ENCODE measurements around the gene KRT40. TPM values are rescaled to one million over a fixed set of nuclear protein-coding genes. Genes with fewer than 3 reads are reported as not detected.
"Not testable (repeated sequence)": the region's sequence is repeated elsewhere in the genome, so short reads cannot be mapped to it uniquely, and the experiment has no call there.

Gene KRT40
- total RNA-seq (2014; rRNA removed): not detected in 2 replicates
- 0.02 TPM for polyA plus RNA-seq (2012)

DNA sequence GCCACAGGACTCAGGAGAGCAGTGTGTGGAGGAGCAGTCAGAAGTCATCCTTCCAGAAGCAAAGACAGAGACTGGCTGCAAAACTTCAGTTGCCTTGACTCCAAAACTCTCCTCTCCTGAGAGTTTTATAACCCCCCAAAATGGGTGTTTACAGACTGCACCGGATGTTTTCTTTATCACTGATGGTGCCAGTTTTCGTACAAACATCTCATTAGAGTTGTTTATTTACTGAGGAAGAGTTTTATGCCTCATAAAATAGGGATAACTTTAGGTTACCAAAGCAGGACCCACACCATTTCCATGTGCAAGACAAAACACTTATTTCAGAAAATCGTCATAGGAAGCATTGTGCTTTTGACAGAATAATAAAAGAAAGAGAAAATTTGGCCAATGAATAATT is at the start of gene KRT40:
Gene KRT40 (minus strand): TSS at position 101 of the 400 bp plus-strand sequence. CDS start 53 bp downstream, at position 48.
- DNase-seq (ENCODE audit: low read depth): no peak

DNA sequence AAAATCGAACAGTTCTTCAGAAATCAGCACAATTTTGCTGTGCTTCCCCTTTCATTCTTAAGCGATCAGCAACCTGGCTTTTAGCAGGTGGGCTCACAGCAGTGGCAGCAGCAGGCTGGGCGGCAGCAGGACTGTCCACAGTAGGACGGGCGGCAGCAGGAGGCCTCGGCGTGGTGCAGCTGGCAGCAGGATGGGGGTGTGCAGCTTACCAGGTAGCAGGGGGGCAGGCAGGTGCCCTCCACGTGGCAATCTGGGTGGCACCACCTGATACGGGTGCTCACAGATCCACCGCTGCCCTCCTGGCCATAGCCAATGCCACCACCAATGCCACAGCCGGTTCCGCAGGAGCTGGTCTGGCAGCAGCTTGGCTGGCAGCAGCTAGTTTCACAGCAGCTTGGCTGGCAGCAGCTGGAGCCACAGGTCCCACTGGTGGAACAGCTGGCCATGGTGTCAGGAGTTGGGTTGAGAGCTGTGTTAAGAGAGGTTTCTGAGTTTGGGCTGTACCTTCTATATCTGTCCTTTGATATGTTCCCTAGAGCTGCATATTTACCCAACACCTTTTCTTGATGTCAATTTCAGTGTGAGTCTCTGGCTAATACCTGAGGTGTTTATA is 45.6 kb upstream of the KRT40 start, which contains the start of gene KRTAP1-4:
Gene KRTAP1-4 (minus strand): TSS at position 563 of the 613 bp plus-strand sequence. CDS start 117 bp downstream, at position 446.
- DNase-seq (ENCODE audit: low read depth): no peak

DNA sequence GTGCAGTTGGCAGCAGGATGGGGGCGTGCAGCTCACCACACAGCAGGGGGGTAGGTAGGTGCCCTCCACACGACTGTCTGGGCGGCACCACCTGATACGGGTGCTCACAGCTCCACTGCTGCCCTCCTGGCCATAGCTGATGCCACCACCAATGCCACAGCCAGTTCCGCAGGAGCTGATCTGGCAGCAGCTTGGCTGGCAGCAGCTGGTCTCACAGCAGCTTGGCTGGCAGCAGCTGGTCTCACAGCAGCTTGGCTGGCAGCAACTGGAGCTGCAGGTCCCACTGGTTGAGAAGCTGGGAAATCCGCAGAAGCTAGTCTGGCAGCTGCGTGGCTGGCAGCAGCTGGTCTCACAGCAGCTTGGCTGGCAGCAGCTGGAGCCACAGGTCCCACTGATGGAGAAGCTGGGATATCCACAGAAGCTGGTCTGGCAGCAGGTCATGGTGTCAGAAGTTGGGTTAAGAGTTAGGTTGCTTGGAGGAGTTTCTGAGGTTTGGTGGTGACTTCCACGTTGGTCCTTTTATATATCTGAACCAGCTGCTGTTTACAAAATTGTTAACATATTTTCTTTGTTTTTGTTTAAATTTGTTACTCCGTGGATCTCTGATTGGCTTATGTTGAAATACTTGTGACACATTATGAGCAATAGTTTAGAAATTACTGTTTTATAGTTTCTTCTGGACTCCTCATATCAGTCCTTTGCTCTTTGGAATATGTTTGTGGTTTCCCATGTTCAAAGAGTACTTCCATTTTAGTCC is 42.8 kb upstream of the KRT40 start, which contains the start of gene KRTAP1-5:
Gene KRTAP1-5 (minus strand): TSS at position 494 of the 757 bp plus-strand sequence. CDS start 53 bp downstream, at position 441.
- peak; percentile 98 for DNase-seq (ENCODE audit: low read depth)

DNA sequence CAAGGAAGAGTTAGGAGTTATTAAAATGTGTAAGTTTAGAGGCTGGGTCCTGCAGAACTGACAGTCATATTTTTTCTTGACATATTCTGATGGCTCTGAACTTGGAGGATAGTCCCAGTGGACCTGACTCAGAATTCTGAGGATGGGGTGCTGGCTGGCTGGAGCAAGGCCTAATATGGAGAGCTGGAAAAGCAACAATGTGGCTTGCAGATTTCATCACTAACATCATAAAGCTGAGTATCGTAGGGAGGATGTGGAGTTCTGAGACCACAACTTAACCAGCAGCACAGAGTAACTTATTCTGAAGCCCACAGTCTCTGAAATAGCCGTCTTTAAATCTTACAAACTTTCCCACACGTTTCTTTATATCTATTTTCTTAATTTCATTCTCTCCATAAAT is 40.6 kb upstream of the KRT40 start:
- DNase-seq (ENCODE audit: low read depth): peak; percentile 38

DNA sequence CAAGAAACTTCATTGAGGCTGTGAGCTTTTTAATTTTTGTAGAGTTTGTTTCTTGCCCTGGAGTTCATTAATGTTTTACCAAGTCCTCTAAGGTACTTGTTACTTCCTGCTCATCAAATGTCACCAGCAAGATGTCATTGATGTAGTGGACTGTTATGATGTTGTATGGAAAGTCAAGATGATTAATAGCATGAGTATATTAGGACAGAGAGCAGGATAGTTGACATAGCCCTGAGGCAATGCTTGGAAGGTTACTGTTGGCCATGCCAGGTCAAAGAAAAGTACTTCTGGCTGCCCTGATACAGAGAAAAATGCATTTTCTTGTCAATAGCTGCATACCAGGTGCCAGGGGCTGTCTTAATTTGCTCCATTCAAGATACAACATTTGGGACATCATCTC is 36.2 kb upstream of the KRT40 start:
- no peak for DNase-seq (ENCODE audit: low read depth)

DNA sequence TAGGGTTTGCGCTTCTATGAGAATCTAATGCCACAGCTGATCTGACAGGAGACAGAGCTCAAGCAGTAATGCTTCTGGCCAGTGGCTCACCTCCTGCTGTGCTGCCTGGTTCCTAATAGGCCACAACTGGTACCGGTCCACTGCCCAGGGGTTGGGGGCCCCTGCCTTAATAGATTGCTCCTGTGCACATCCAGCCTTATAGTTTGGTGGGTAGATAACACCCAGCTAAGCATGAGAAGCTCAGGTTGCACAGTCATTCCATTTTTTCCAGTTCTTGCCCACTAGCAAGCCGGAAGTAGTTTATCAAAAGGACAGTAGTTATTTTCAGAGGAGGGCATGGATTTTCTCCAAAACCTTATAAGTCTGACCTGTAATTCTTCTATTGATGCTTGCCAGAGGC is 35.3 kb upstream of the KRT40 start:
- no peak for DNase-seq (ENCODE audit: low read depth)

DNA sequence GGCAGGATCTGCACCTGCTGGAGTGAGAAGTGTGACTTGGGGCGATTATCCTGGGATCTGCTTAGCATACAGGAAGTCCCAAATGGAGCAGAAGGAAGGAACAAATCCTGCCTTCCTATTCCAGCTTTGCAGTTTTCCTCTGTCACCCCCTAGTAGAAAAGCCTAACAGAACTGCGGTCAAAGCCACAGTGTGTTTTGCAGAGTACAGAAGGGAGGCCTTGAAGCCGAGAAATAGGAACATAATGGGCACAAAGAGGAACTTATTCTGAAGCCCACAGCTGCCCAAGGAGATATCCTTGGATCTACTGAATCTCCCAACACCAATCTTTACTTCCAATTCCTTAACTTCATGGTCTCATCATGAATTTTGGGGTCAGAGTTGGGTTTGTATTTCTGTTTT is 34.4 kb upstream of the KRT40 start:
- DNase-seq (ENCODE audit: low read depth): no peak

DNA sequence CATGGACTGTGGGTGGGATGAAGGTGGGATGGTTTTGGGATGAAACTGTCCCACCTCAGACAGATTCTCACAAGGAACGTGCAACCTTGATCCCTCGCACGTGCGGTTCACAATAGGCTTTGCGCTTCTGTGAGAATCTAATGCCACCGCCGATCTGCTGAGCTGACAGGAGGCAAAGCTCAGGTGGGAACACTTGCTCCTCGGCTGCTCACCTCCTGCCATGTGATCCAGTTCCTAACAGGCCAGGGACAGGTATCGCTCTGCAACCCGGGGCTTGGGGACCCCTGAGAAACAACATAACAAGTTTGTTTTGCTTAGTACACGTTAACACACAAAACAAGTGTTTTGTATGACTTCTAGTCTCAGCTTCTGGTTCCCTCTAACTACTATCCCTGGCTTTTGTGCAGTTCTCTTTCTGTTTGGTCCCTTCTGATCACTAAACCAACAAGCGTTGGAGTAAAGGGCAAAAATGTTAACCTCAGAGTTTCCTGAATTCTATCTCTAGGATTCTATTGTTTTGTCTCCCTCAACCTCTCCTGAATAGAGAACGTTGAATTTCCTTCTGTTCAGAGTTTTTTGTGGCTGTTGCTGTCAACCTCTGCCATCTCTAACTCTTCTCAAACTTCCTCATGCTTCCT is 32.6 kb upstream of the KRT40 start:
- no peak for DNase-seq (ENCODE audit: low read depth)

DNA sequence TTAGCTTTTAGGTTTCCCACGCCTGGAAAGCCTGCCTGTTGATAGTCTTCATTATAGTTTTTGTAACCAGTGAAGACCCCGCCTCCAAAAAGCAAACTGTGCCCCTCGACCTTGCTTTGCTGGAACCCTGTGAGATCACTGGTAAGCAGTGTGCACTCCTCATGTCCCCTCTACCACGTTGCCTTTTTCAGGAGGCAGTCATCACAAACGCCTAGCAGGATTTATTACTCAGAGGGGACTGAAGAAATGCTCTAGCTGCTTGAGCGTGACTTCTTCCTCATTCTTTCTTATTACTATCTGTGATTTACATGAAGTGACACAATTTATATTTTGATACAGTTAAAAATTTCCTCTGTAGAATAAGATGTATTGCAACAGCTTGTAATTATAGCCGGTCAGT is 31.3 kb upstream of the KRT40 start:
- no peak for DNase-seq (ENCODE audit: low read depth)

DNA sequence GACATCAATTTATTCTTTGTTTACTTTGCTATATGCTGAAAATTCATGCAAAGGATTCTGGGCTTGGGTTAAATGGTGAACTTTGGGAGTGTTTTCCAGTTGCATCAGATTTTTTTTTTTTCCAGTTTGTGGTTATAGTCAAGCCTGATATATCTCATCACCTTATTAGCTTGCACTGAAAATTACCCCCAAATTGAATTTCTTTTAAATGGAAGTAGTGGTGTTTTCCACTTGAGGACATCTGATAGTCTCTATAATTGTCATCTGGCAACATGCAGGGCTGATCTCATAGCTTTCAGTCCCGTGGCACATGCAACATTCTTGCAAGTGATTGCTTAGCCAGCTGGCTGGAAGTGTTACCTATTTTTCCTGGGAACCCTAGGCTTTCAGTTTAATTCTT is 29.5 kb upstream of the KRT40 start:
- DNase-seq (ENCODE audit: low read depth): peak; percentile 37

DNA sequence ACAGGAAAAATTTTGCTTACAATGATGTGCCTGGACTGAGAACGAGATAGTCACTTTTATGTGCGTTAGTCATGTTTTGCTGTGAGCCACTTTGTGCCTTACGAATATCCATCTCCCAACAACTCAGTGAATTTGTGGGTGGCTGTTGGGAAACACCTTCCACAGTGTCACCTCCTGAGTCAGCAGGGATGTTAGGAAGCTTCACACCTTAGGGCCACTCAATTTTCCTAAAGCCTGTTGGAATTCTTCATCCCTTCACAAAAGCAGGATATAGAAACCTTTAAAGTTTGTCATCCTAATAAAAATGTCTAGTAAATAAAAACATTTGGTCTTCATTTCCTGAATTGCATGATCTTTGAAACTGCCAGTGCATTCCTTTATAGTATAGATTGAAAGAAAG is 29.1 kb upstream of the KRT40 start:
- DNase-seq (ENCODE audit: low read depth): no peak

DNA sequence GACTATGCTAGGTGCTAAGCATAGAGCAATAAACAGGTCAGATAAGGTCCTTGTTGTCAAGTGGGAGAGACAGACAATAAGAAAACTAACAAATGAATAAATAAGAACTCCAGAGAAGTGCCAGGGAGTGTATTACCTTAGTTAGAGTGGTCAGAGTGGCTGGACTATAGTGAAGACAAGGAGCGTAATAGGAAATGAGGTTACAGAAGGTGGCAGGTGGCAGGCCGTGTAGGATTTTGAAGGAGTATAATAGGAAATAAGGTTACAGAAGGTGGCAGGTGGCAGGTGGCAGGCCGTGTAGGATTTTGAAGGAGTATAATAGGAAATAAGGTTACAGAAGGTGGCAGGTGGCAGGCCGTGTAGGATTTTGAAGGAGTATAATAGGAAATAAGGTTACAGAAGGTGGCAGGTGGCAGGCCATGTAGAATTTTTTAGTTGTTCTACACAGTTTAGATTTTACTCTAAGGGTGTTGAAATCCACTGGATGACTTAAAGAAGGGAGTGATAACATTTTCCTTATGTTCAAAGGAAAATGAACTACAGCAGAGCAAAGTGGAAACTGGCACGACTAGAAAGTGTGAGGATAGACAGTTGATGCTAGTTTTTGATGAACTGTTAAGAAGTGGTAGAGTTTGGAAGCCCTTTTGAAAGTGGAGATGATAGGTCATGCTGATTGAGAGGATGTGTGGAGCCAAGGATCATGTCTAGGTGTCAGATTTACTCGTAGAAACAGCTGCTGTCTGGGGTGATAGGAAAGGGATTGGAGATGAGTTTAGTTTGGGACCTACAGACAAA is 28.4 kb upstream of the KRT40 start:
- DNase-seq (ENCODE audit: low read depth): no peak

DNA sequence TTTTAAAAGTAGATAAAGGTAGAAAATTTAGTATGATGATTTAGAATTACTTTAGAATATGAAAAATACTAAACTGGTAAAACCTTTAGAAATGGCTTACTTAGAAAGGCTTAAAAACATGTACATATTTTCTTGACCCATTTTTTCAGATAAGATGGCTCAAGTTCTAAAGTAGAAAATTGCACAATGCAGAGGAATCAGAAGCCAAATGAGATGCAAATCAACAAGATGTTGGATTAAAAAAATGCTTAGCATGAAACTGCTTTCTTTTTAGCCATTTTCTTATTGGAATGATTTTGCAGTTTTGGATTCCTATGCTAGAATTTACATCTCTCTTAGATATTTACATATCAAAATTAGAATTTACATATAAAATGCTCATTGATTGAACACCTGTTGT is 26.3 kb upstream of the KRT40 start:
- no peak for DNase-seq (ENCODE audit: low read depth)

DNA sequence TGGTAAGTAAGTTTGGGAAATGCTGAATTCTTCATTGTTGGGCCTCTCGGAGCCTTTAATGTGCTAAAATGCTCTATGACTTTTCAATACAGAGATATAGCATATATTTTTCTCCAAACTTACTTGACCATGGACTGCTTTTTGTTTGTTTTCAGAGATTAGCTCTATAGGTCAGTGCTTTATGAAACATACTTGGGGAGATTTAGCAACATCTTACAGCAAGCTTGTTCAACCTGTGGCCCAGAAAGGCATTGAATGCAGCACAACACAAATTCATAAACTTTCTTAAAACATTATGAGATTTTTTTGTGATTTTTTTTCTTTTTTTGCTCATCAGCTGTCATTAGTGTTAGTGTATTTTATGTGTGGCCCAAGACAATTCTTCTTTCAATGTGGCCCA is 25.8 kb upstream of the KRT40 start:
- no peak for DNase-seq (ENCODE audit: low read depth)

DNA sequence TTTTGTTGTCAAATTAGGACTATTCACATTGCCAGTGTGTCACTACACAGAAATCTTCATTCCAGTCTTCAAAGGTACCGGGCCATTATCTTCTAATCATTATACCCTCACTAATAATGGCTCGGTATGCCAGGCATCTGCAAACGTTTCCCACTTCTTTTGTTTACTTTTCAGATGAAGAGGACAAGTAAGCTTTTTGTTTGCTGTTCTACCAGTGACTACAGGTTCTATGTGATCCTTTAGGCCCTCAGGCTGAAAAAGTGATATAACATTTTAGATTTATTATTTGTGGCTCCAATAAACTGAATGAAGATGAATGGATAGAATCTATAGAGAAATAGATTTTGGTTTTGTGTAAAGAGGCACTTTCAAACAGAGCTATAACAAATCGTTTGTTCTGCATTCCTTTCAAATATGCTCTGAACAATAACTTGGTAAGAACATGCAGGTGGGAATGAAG is 25.2 kb upstream of the KRT40 start:
- no peak for DNase-seq (ENCODE audit: low read depth)

DNA sequence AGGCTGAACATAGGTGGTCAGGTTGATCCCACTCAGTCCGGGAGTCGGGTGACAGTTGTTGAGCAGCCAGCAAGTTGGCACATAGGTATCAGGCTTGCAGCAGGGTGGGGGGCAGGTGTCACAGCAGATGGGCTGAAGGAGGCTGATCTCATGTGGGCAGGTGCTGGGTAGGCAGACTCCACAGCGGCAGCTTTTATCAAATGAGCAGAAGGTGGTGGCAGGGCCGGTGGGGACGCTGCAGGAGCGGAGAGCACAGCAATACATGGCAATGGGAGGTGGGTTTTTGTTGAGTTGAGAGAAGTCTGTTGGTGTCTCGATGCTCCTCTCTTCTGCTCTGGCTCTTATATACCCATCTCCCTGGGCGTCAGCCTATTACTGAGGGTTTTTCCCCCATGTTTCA is 24.7 kb upstream of the KRT40 start, which contains the start of gene KRTAP3-1:
Gene KRTAP3-1 (minus strand): TSS at position 318 of the 400 bp plus-strand sequence. CDS start 54 bp downstream, at position 264.
- no peak for DNase-seq (ENCODE audit: low read depth)

DNA sequence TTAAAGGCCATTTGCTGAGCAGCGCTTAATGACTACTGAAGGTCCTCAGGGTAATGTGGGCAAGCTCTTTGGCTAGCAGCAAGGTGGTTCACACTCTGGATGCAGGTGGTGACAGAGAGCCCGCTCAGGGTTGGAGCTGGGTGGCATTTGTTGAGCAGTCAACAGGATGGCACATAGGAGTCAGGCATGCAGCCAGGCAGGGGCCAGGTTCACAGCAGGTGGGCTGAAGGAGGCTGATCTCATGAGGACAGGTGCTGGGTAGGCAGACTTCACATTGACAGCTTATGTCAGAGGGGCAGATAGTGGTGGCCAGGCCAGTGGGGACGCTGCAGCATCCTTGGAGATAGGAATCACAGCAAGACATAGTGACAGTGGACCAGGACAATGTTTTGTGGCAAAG is 20.3 kb upstream of the KRT40 start:
- no peak for DNase-seq (ENCODE audit: low read depth)

DNA sequence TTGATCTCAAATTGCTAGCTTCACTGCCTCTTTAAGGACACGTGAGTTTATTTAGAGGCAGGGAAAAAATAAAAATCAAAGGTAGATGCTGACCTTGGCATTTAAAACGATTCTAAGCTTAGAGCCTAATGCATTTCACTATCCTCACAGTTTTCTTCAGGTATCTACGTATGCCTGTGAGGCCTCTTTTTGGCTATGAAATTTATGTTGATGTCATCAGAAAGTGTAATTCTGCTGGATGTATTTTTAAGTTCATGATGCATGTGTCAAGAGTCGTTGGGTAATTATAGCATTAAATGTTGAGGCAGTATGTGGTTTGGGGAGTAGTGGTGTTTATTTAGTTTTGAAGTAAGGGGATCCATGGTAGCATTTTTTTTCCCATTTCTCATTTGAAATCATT is 19.8 kb upstream of the KRT40 start:
- no peak for DNase-seq (ENCODE audit: low read depth)

DNA sequence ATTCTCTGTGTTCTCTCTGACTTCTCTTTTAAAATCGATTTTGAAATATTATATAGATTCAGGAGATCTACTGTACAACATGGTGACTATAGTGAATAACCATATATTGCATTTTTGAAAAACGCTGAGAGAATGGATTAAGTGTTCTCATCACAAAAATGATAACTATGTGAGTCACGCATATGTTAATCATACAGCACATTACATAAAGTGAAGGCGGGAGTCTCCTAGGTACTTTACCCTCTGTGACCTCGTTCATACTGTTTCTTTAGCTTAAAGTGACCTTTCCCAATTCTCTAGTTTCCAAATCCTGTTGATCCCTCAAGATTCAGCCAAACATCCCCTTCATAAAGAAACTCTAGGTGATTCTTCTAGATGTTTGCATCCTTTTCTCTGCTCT is 18.7 kb upstream of the KRT40 start:
- peak; percentile 47 for DNase-seq (ENCODE audit: low read depth)

DNA sequence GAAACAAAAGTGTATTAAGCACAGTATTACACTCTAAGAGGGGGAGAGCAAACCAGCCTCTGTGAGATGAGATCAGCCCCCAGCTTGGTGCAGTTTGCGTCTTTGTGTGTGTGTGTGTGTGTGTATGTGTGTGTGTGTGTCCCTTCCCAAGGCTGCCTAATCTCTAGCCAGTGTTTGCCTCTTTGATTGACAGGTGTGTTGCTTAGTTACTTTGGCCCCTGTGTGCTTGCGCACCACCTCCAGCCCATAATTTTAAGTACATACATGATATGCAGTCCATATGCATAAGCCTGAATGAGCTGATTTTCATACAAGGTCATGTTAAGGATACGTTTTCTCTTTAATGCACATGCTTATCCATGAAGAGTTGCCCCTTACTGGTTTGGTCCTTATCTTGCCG is 17.7 kb upstream of the KRT40 start:
- DNase-seq (ENCODE audit: low read depth): no peak

DNA sequence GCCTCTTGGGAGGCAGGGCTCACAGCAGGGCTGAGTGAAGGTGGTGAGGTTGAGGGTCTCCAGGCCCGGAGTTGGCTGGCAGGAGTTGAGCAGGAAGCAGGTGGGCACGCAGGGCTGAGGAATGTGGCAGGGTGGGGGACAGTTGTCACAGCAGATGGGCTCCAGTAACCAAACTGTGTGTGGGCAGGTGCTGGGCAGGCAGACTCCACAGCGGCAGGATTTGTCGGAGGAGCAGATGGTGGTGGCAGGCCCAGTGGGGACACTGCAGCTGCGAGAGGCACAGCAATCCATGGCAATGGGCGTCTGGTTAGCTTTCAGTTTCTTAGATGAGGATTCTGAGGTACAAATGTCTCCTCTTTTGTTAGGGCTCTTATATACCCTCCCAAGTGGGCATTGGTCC is 15.4 kb upstream of the KRT40 start, which contains the start of gene KRTAP3-2:
Gene KRTAP3-2 (minus strand): TSS at position 344 of the 400 bp plus-strand sequence. CDS start 53 bp downstream, at position 291.
- DNase-seq (ENCODE audit: low read depth): not testable (repeated sequence)

Measured in LHCN-M2 (cell line).